DND-41 (cell line): Measurements from ENCODE around the gene SLC13A3.

Experiments
- ATAC-seq: fragments of 200-7000 bp; cut with Tn5 transposase; 3 replicates; pipeline ENCODE4 v1.9.1; 2021; ENCODE audit warnings: low read depth; ENCODE audit not compliant: insufficient read depth
- DNase-seq: peaks from one replicate; pipeline ENCODE4 v3.0.0-alpha.2; 2020
- H2AFZ ChIP-seq: 2 replicates; pipeline ENCODE4 v1.6.0; 2012; ENCODE audit warnings: low read depth, low read length
- H3K27ac ChIP-seq: 2 replicates; pipeline ENCODE4 v1.5.1; 2012; ENCODE audit warnings: low read length, inconsistent platforms
- H3K27me3 ChIP-seq: fragments of 200-600 bp; sonication (generic); 2 replicates; pipeline ENCODE4 v1.6.0; 2012; ENCODE audit warnings: low read length, mild to moderate bottlenecking, inconsistent platforms; ENCODE audit not compliant: insufficient read depth, poor library complexity
- H3K36me3 ChIP-seq: 2 replicates; pipeline ENCODE4 v1.5.1; 2012; ENCODE audit warnings: low read length, inconsistent platforms; ENCODE audit not compliant: insufficient read depth
- H3K4me1 ChIP-seq: 2 replicates; pipeline ENCODE4 v1.5.1; 2012; ENCODE audit warnings: mild to moderate bottlenecking, low read length; ENCODE audit not compliant: insufficient read depth
- H3K4me2 ChIP-seq: 2 replicates; pipeline ENCODE4 v1.6.0; 2012; ENCODE audit warnings: mild to moderate bottlenecking, moderate library complexity, low read length, inconsistent platforms; ENCODE audit not compliant: insufficient read depth
- H3K4me3 ChIP-seq, 2 experiments: fragments of 200-600 bp in 1 of 2; shearing (Covaris generic) in 1 of 2; 2 replicates each; pipeline ENCODE4 v1.5.1; 2012 to 2016; ENCODE audit warnings: inconsistent platforms in 2 of 2, low read length in 2 of 2, mild to moderate bottlenecking in 2 of 2, low read depth in 1 of 2, moderate library complexity in 1 of 2
- H3K79me2 ChIP-seq: 2 replicates; pipeline ENCODE4 v1.6.0; 2012; ENCODE audit warnings: low read length, inconsistent platforms; ENCODE audit not compliant: insufficient read depth
- H3K9ac ChIP-seq: 2 replicates; pipeline ENCODE4 v1.6.0; 2012; ENCODE audit warnings: low read depth, mild to moderate bottlenecking, inconsistent platforms, low read length, moderate library complexity
- H3K9me3 ChIP-seq: 2 replicates; pipeline ENCODE4 v1.5.1; 2012; ENCODE audit warnings: low read length, moderate library complexity, mild to moderate bottlenecking, inconsistent platforms; ENCODE audit not compliant: insufficient read depth, severe bottlenecking
- H4K20me1 ChIP-seq: 2 replicates; pipeline ENCODE4 v1.6.0; 2012; ENCODE audit warnings: low read length; ENCODE audit not compliant: insufficient read depth
- EZH2 ChIP-seq: IDR thresholded peaks from 3 replicates; pipeline ENCODE4 v1.6.1; 2012; ENCODE audit warnings: borderline replicate concordance, low read depth, mild to moderate bottlenecking, moderate library complexity, low read length, inconsistent platforms; ENCODE audit not compliant: severe bottlenecking
- TF ChIP-seq, protein P1 (sequence below): IDR thresholded peaks from 2 replicates; pipeline ENCODE4 v1.5.1; 2012; ENCODE audit warnings: borderline replicate concordance, low read length, moderate library complexity, mild to moderate bottlenecking; ENCODE audit not compliant: poor library complexity, severe bottlenecking; ENCODE audit errors: extremely low read depth

The SLC13A3 gene

DNA sequence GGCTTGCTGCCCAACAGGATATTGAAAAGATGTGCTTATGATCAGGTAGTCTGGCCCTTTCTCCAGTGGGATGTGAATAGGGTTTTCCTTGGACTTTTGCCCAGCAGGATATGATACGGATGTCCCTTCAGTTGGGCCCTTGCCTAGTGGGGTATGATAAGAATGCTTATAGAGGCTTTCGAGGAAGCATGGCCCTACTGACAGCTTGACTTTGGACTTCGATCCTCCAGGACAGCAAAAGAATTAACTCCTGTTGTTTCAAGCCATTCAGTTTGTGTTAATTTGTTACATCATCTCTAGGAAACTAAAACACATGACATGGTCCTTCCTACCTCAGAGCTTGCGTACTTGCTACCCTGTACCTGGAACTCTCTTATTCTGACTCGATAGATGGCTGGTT is 128.2 kb downstream of the SLC13A3 start:
- no peaks in the 10 kb centered on the region for H3K4me1 ChIP-seq
- H3K27ac ChIP-seq, result no peak overlapping the region
- H3K9ac ChIP-seq, result no peak overlapping the region
- no peaks in the 10 kb centered on the region for H3K27me3 ChIP-seq
- H3K4me3 ChIP-seq, result no peak overlapping the region
- no peaks in the 10 kb centered on the region for H3K79me2 ChIP-seq
- TF ChIP-seq EZH2, result no peak
- TF ChIP-seq, protein P1, sequence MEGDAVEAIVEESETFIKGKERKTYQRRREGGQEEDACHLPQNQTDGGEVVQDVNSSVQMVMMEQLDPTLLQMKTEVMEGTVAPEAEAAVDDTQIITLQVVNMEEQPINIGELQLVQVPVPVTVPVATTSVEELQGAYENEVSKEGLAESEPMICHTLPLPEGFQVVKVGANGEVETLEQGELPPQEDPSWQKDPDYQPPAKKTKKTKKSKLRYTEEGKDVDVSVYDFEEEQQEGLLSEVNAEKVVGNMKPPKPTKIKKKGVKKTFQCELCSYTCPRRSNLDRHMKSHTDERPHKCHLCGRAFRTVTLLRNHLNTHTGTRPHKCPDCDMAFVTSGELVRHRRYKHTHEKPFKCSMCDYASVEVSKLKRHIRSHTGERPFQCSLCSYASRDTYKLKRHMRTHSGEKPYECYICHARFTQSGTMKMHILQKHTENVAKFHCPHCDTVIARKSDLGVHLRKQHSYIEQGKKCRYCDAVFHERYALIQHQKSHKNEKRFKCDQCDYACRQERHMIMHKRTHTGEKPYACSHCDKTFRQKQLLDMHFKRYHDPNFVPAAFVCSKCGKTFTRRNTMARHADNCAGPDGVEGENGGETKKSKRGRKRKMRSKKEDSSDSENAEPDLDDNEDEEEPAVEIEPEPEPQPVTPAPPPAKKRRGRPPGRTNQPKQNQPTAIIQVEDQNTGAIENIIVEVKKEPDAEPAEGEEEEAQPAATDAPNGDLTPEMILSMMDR, result no peak
- no peaks in the 10 kb centered on the region for H4K20me1 ChIP-seq
- no peaks in the 10 kb centered on the region for H3K9me3 ChIP-seq
- H3K36me3 ChIP-seq, result no peaks in the 10 kb centered on the region
- ATAC-seq (no peak), DNase-seq (no peak)
- no peak overlapping the region for H3K4me2 ChIP-seq
- no peak overlapping the region for H2AFZ ChIP-seq

DNA sequence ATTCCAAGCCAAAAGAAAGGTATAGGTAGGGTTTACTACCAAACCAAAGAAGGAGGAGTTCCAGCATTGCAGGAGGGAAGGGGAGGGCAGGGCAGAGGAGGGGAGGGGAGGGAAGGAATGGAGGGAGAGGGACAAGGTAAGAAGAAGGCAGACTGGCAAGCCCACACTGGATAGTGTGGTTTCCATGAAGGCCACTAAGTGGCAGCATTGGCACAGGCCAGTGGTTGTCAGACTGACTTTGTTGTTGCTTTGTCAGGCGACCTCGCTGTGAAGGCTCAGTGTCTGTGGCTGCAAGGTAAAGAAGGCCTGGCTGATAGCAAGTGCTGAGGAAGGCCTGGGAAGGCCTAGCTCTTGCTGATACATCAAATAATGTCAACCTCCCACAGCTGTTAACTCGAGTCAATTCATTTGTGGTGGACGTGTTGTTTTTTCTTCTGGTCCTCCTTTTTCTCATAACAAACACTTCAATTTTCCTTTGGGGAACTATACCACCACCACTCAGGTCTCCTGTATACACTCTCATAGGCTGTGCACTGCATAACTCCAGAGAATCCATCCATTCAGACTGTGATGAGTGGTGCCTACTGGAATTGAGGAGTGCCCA is 130.2 kb downstream of the SLC13A3 start:
- no peaks in the 10 kb centered on the region for H3K79me2 ChIP-seq
- H3K9me3 ChIP-seq, result no peaks in the 10 kb centered on the region
- ATAC-seq (peak; percentile 70), DNase-seq (peak; percentile 48)
- no peaks in the 10 kb centered on the region for H3K4me1 ChIP-seq
- H3K4me3 ChIP-seq, result no peak overlapping the region
- H3K27ac ChIP-seq, result no peak overlapping the region
- no peaks in the 10 kb centered on the region for H4K20me1 ChIP-seq
- no peak overlapping the region for H3K9ac ChIP-seq
- no peak overlapping the region for H2AFZ ChIP-seq
- H3K4me2 ChIP-seq, result no peak overlapping the region
- H3K27me3 ChIP-seq, result peaks cover 4% of the 10 kb centered on the region
- TF ChIP-seq, protein P1, result peak; percentile 67
- no peak for TF ChIP-seq EZH2
- no peaks in the 10 kb centered on the region for H3K36me3 ChIP-seq

DNA sequence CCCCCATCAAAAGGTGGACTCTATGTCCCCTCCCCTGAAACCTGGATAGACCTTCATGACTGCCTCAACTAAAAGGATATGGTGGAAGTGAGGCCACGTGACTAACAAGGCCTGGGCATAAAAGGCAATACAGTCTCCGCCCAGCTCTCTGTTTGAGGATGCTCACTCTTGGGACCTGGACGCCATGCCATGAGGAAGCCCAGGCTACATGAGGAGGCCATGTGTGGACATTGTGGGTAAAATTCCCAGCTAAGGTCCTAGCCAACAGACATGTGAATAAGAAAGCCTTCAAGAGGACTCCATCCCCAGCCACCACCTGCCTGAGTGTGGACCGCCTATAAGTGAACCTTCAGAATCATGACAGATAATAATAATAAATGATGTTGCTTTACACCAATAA is 130.7 kb downstream of the SLC13A3 start:
- TF ChIP-seq EZH2, result no peak
- TF ChIP-seq, protein P1, result no peak
- H3K4me1 ChIP-seq, result no peaks in the 10 kb centered on the region
- no peak overlapping the region for H2AFZ ChIP-seq
- no peaks in the 10 kb centered on the region for H3K9me3 ChIP-seq
- no peak overlapping the region for H3K27ac ChIP-seq
- no peaks in the 10 kb centered on the region for H4K20me1 ChIP-seq
- H3K4me2 ChIP-seq, result no peak overlapping the region
- ATAC-seq (no peak), DNase-seq (no peak)
- no peak overlapping the region for H3K4me3 ChIP-seq
- no peak overlapping the region for H3K9ac ChIP-seq
- peaks cover 4% of the 10 kb centered on the region for H3K27me3 ChIP-seq
- H3K36me3 ChIP-seq, result no peaks in the 10 kb centered on the region
- no peaks in the 10 kb centered on the region for H3K79me2 ChIP-seq

DNA sequence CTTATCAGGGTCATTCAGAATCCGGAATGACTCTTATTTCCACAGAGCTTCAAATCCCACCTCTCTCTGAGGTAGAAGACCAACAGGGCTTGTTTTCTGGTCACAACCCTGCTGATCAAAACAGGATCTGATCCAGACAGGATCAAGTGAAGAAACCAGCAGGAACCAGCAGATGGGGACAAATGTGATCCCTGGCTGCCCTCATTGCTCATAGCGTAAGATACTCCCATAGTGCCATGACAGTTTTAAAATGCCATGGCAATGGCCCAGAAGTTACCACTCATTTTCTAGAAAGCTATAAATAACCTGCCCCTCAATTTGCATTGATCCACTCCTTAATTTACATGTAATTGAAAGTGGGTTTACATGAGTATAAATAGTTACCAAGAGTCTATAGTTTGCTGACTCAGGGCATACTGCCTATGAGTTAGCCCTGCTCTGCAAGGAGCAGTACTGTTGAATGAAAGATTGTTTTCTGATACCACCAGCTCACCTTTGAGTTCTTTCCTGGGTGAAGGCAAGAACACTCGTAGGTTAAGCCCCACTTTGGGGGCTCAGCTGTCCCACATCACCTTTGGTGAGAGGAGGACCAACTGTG is 131.7 kb downstream of the SLC13A3 start:
- H3K4me1 ChIP-seq, result no peaks in the 10 kb centered on the region
- ATAC-seq (no peak), DNase-seq (no peak)
- H3K9ac ChIP-seq, result no peak overlapping the region
- TF ChIP-seq, protein P1, result no peak
- TF ChIP-seq EZH2, result no peak
- peaks cover 4% of the 10 kb centered on the region for H3K27me3 ChIP-seq
- H2AFZ ChIP-seq, result no peak overlapping the region
- H3K36me3 ChIP-seq, result no peaks in the 10 kb centered on the region
- H3K79me2 ChIP-seq, result no peaks in the 10 kb centered on the region
- H3K4me2 ChIP-seq, result no peak overlapping the region
- no peaks in the 10 kb centered on the region for H3K9me3 ChIP-seq
- H4K20me1 ChIP-seq, result no peaks in the 10 kb centered on the region
- no peak overlapping the region for H3K27ac ChIP-seq
- no peak overlapping the region for H3K4me3 ChIP-seq
